Stimulated activated CD4-positive, alpha-beta T cell treated with anti-CD3 and anti-CD28 coated beads, Interleukin-4, amount 100 ng/mL, for 24 hours (primary cell): Measurements from ENCODE around the gene BRD2.
"Not testable (repeated sequence)": the region's sequence is repeated elsewhere in the genome, so short reads cannot be mapped to it uniquely, and the experiment has no call there.

Source experiments
- DNase-seq: peaks from one replicate; pipeline ENCODE4 v3.0.0-alpha.2; 2020

BRD2 gene

GRCh38 chr6:32968093-32968866 lies at the start of gene BRD2:
BRD2 (plus strand) TSS chr6:32968594; CDS start chr6:32972899, 4,305 bp downstream.
- DNase-seq, result peak; percentile 97

GRCh38 chr6:32920715-32921114 lies 47.7 kb upstream of the BRD2 start:
- DNase-seq, result no peak

- no peak for DNase-seq
Observed at GRCh38 chr6:32922083-32922482, 46.3 kb upstream of the BRD2 start.

GRCh38 chr6:32931211-32931610 lies 37.2 kb upstream of the BRD2 start:
- DNase-seq, result no peak

- DNase-seq, result no peak
Observed at GRCh38 chr6:32932132-32932868, 36.1 kb upstream of the BRD2 start.

- DNase-seq, result peak; percentile 83
Observed at GRCh38 chr6:32933661-32934085, 34.7 kb upstream of the BRD2 start.

- no peak for DNase-seq
Observed at GRCh38 chr6:32935551-32936238, 32.7 kb upstream of the BRD2 start.

- DNase-seq, result no peak
Observed at GRCh38 chr6:32936239-32937152, 31.9 kb upstream of the BRD2 start.

GRCh38 chr6:32937230-32937633 lies 31.2 kb upstream of the BRD2 start:
- DNase-seq, result no peak

- DNase-seq, result no peak
Observed at GRCh38 chr6:32938494-32938893, 29.9 kb upstream of the BRD2 start.

GRCh38 chr6:32940656-32941213 lies 27.7 kb upstream of the BRD2 start, which contains the start of gene HLA-DMB:
HLA-DMB (minus strand) TSS chr6:32941028; CDS start chr6:32940807, 221 bp downstream.
- peak; percentile 55 for DNase-seq

GRCh38 chr6:32941214-32941768 lies 27.1 kb upstream of the BRD2 start:
- DNase-seq, result peak; percentile 60

GRCh38 chr6:32942555-32943123 lies 25.8 kb upstream of the BRD2 start:
- DNase-seq, result not testable (repeated sequence)

- DNase-seq, result peak; percentile 34
Observed at GRCh38 chr6:32943864-32944649, 24.3 kb upstream of the BRD2 start.

- peak; percentile 32 for DNase-seq
Observed at GRCh38 chr6:32945108-32945760, 23.2 kb upstream of the BRD2 start.

- DNase-seq, result no peak
Observed at GRCh38 chr6:32945953-32946352, 22.4 kb upstream of the BRD2 start.

GRCh38 chr6:32946893-32947292 lies 21.5 kb upstream of the BRD2 start:
- no peak for DNase-seq

- DNase-seq, result peak; percentile 41
Observed at GRCh38 chr6:32947552-32948465, 20.6 kb upstream of the BRD2 start.

GRCh38 chr6:32949113-32949512 lies 19.3 kb upstream of the BRD2 start:
- no peak for DNase-seq
